ENCODE data around the gene PPIE.

DNA sequence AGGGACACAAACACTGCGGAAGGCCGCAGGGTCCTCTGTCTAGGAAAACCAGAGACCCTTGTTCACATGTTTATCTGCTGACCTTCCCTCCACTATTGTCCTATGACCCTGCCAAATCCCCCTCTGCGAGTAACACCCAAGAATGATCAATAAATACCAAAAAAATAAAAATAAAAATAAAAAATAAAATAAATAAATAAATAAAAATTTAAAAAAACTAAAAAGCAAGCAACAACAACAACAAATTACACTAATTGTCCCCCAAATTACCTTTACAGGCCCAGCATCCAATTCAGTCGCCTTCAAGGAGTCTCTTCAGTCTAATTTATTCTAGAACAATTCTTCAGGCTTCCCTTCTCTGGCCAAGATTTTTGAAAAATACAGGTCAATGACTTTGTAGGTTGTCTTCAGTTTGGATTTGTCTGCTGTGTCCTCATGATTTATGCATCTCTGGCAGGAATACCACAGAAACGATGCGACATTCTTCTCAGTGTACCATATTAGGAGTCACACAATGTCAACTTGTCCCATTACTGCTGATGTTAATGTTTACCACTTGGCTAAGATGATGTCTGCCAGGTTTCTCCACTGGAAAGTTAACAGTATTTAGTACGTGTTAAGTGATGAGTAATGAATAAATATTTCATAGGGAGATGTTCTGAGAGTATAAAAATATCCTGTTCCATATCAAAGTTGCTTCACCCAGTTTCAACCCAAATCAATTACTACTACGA is 70.3 kb downstream of the PPIE start:
- TF ChIP-seq, protein P1, sequence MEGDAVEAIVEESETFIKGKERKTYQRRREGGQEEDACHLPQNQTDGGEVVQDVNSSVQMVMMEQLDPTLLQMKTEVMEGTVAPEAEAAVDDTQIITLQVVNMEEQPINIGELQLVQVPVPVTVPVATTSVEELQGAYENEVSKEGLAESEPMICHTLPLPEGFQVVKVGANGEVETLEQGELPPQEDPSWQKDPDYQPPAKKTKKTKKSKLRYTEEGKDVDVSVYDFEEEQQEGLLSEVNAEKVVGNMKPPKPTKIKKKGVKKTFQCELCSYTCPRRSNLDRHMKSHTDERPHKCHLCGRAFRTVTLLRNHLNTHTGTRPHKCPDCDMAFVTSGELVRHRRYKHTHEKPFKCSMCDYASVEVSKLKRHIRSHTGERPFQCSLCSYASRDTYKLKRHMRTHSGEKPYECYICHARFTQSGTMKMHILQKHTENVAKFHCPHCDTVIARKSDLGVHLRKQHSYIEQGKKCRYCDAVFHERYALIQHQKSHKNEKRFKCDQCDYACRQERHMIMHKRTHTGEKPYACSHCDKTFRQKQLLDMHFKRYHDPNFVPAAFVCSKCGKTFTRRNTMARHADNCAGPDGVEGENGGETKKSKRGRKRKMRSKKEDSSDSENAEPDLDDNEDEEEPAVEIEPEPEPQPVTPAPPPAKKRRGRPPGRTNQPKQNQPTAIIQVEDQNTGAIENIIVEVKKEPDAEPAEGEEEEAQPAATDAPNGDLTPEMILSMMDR (IDR thresholded peaks at IDR 0.05) = no peak
- TF ChIP-seq RELA (CRISPR knock-in tag; IDR thresholded peaks at IDR 0.05; ENCODE audit: borderline replicate concordance) (no peak), NFYB (CRISPR knock-in tag; conservative IDR thresholded peaks at IDR 0.05; ENCODE audit: low read depth) (no peak), TP53 (CRISPR knock-in tag; IDR thresholded peaks at IDR 0.05) (no peak)
